DND-41 (cell line): ENCODE measurements around the gene RING1.

Source experiments
- CTCF ChIP-seq: IDR thresholded peaks from 2 replicates; pipeline ENCODE4 v1.5.1; 2012; ENCODE audit warnings: borderline replicate concordance, low read length, moderate library complexity, mild to moderate bottlenecking; ENCODE audit not compliant: poor library complexity, severe bottlenecking; ENCODE audit errors: extremely low read depth
- EZH2 ChIP-seq: IDR thresholded peaks from 3 replicates; pipeline ENCODE4 v1.6.1; 2012; ENCODE audit warnings: borderline replicate concordance, low read depth, mild to moderate bottlenecking, moderate library complexity, low read length, inconsistent platforms; ENCODE audit not compliant: severe bottlenecking

- TF ChIP-seq EZH2: no peak
- TF ChIP-seq CTCF: no peak
Measured at GRCh38 chr6:33203443-33204164, 4.7 kb upstream of the RING1 start.
